IPS DF 6.9 (cell line): Measurements from ENCODE around the gene CFTR.
A peak's percentile ranks its signal among the peaks of the same experiment; 100 is the strongest.
"Not testable (repeated sequence)": the region's sequence is repeated elsewhere in the genome, so short reads cannot be mapped to it uniquely, and the experiment has no call there.

Source experiments
- DNase-seq: peaks from one replicate; pipeline ENCODE4 v3.0.0-alpha.2; 2013; ENCODE audit warnings: low read depth, low spot score
- H3K27ac ChIP-seq: one replicate; pipeline ENCODE4 v1.5.1; 2013; ENCODE audit warnings: low read length, control low read depth
- H3K27me3 ChIP-seq: 2 replicates; pipeline ENCODE4 v1.6.1; 2013; ENCODE audit warnings: mild to moderate bottlenecking, low read length; ENCODE audit not compliant: control insufficient read depth, insufficient read depth
- H3K36me3 ChIP-seq: 2 replicates; pipeline ENCODE4 v1.6.1; 2013; ENCODE audit warnings: low read length; ENCODE audit not compliant: control insufficient read depth, insufficient read depth
- H3K4me1 ChIP-seq: 2 replicates; pipeline ENCODE4 v1.6.1; 2013; ENCODE audit warnings: low read length; ENCODE audit not compliant: control insufficient read depth, insufficient read depth
- H3K4me3 ChIP-seq: 2 replicates; pipeline ENCODE4 v1.5.1; 2013; ENCODE audit warnings: mild to moderate bottlenecking, low read length
- H3K9me3 ChIP-seq: 2 replicates; pipeline ENCODE4 v1.6.1; 2013; ENCODE audit warnings: low read length, inconsistent platforms; ENCODE audit not compliant: control insufficient read depth, insufficient read depth
- WGBS: extraction: QIAGEN DNeasy Blood & Tissue Kit; methylation state at CpG from one replicate; pipeline ENCODE4 v1.1.7; 2013; ENCODE audit warnings: mixed read lengths, missing lambda C conversion rate; ENCODE audit not compliant: insufficient read length, insufficient coverage; 5-methylcytosine and 5-hydroxymethylcytosine counted together

Gene CFTR

GRCh38 chr7:117479225-117480054, at the start of gene CFTR:
Gene CFTR (plus strand): TSS chr7:117480025. CDS start chr7:117480095, 70 bp downstream.
- H3K4me3 ChIP-seq, result peak within 1 kb of the TSS; percentile 54; the same call in 1 of the 2 replicates

DNA sequence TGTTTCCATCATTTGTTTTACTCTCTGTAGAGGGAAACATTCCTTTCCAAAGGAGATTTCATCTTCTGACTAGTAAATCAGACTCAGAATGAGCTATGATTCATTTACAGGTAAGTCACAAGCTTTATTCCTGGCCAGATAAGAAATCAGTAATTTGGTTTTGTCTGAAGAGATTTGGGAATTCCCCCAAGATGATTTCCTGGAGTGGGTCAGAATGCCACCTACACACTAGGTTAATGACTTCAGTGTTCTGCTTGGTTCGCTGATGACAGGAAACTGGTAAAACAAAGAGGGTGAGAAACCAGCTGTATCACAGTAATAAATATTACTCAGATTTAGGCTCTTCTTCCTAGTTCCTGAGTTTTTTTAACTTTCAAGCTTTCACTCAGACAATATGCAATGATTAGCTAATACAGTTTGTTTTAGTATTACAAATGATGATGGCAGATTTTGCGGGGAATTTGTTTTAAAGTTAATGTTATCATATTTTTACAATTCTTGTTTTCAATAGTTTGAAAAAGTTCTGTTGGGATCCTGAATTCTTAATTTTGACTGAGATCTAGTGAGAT, 44.3 kb upstream of the CFTR start:
- Histone ChIP-seq H3K4me1 (no peaks in the 10 kb centered on the region), H3K4me3 (no peak overlapping the region), H3K27me3 (no peaks in the 10 kb centered on the region), H3K36me3 (no peaks in the 10 kb centered on the region), H3K27ac (no peak overlapping the region), H3K9me3 (no peaks in the 10 kb centered on the region)
- no peak for DNase-seq
- WGBS, result no CpG with 5 or more reads among the region's 2 CpGs

More at GRCh38 chr7:117479225-117480054, at the start of gene CFTR:
- H3K4me1 ChIP-seq, result no peaks in the 10 kb centered on the region
- no CpG with 5 or more reads among the region's 45 CpGs for WGBS
- H3K27me3 ChIP-seq, result peaks cover 1% of the 10 kb centered on the region; the same call in 1 of the 2 replicates
- no peaks in the 10 kb centered on the region for H3K36me3 ChIP-seq
- H3K9me3 ChIP-seq, result no peaks in the 10 kb centered on the region
- no peak for DNase-seq
- H3K27ac ChIP-seq, result no peak within 1 kb of the TSS

- WGBS, result no CpG with 5 or more reads among the region's 1 CpG
- Histone ChIP-seq H3K4me3 (no peak overlapping the region), H3K4me1 (no peaks in the 10 kb centered on the region), H3K9me3 (no peaks in the 10 kb centered on the region), H3K27me3 (no peaks in the 10 kb centered on the region; the same call in 1 of the 2 replicates), H3K36me3 (no peaks in the 10 kb centered on the region), H3K27ac (no peak overlapping the region)
- no peak for DNase-seq
Observed at GRCh38 chr7:117444646-117445045, 35.2 kb upstream of the CFTR start.

- no CpG with 5 or more reads among the region's 1 CpG for WGBS
- no peaks in the 10 kb centered on the region for H3K36me3 ChIP-seq
- H3K27ac ChIP-seq, result no peak overlapping the region
- H3K4me1 ChIP-seq, result no peaks in the 10 kb centered on the region
- no peak for DNase-seq
- H3K27me3 ChIP-seq, result no peaks in the 10 kb centered on the region; the same call in 1 of the 2 replicates
- H3K9me3 ChIP-seq, result no peaks in the 10 kb centered on the region
- no peak overlapping the region for H3K4me3 ChIP-seq
Observed at GRCh38 chr7:117445206-117445605, 34.6 kb upstream of the CFTR start.

DNA sequence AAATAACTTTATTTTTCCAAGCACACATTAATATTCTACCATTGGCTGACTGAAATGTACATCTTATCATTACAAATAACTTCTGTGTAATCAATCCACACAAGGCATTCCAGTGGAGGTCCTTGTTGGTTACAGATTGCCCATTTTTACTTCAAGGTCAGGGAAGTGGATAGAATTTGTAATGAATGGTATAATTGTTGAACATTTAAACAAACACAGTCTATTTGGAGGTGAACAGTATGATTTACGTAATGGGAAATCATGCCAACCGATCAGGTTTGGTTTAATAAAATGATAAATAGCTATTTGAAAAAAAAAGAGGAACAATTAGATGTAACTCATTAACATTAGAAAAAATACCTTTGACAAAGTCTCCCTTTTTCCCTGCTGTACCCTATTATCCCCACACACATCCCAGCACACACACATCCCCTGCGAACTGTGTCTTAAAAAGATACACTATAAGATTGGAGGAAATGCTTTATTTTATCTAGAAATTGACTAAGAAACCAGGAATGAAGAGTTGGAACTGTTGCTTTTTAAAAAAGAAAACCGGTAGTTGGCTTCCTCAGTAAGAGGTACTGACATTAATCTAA, 33.5 kb upstream of the CFTR start:
- no peak for DNase-seq
- H3K36me3 ChIP-seq, result no peaks in the 10 kb centered on the region
- WGBS, result no CpG with 5 or more reads among the region's 4 CpGs
- no peak overlapping the region for H3K4me3 ChIP-seq
- H3K27me3 ChIP-seq, result no peaks in the 10 kb centered on the region; the same call in 1 of the 2 replicates
- H3K9me3 ChIP-seq, result no peaks in the 10 kb centered on the region
- H3K27ac ChIP-seq, result no peak overlapping the region
- no peaks in the 10 kb centered on the region for H3K4me1 ChIP-seq

DNA sequence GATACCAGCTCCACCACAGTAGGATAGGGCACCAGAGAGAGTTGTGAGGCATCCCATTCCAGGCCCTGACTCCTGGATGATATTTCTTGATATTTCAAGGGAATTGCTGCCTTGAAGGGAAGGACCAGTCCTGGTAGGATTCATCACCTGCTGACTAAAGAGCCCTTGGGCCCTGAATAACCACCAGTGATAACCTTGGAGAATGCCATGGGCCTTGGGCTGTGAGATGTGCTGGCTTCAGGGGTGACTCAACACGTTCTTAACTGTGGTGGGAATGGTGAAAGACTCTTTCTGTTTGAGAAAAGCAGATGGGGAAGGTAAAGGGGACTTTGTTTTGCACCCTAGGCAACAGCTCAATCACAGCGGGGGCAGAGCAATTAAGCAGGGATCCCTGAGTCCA, 31.2 kb upstream of the CFTR start:
- no peaks in the 10 kb centered on the region for H3K9me3 ChIP-seq
- H3K27ac ChIP-seq, result no peak overlapping the region
- no peak overlapping the region for H3K4me3 ChIP-seq
- no peaks in the 10 kb centered on the region for H3K36me3 ChIP-seq
- WGBS, result no CpG with 5 or more reads among the region's 2 CpGs
- H3K27me3 ChIP-seq, result no peaks in the 10 kb centered on the region; the same call in 1 of the 2 replicates
- DNase-seq, result no peak
- H3K4me1 ChIP-seq, result no peaks in the 10 kb centered on the region

- no peak overlapping the region for H3K27ac ChIP-seq
- no peaks in the 10 kb centered on the region for H3K27me3 ChIP-seq
- H3K9me3 ChIP-seq, result no peaks in the 10 kb centered on the region
- WGBS, result no CpG with 5 or more reads among the region's 3 CpGs
- no peaks in the 10 kb centered on the region for H3K36me3 ChIP-seq
- DNase-seq, result no peak
- no peaks in the 10 kb centered on the region for H3K4me1 ChIP-seq
- H3K4me3 ChIP-seq, result no peak overlapping the region
Observed at GRCh38 chr7:117458977-117459583, 20.7 kb upstream of the CFTR start.

DNA sequence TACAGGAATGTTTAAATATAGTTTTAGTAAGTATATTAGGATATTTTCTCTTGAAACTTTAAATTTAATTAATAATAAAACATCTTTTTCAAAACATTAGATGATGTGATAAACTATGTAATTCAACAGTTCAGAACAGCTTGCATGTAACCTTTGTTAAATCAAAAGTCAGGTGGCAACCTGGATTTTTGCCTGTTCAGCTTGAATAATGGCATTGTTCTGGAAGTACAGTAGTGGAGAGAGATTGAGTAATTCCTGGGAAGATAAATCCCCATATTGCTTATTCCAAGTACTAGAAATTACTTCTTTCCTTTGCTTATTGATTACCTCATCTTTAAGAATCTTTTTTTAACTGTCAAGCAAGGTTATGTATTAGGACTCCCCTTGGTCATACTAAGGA, 20.1 kb upstream of the CFTR start:
- no peak for DNase-seq
- H3K4me1 ChIP-seq, result no peaks in the 10 kb centered on the region
- H3K27me3 ChIP-seq, result no peaks in the 10 kb centered on the region
- no peaks in the 10 kb centered on the region for H3K36me3 ChIP-seq
- H3K9me3 ChIP-seq, result no peaks in the 10 kb centered on the region
- no peak overlapping the region for H3K27ac ChIP-seq
- no peak overlapping the region for H3K4me3 ChIP-seq

- H3K9me3 ChIP-seq, H3K27me3 ChIP-seq, H3K4me3 ChIP-seq, H3K27ac ChIP-seq, DNase-seq, H3K36me3 ChIP-seq, H3K4me1 ChIP-seq: not testable (repeated sequence)
- no CpG with 5 or more reads among the region's 4 CpGs for WGBS
Observed at GRCh38 chr7:117460815-117461214, 19.0 kb upstream of the CFTR start.

- H3K4me1 ChIP-seq, result no peaks in the 10 kb centered on the region
- H3K36me3 ChIP-seq, result no peaks in the 10 kb centered on the region
- no peak overlapping the region for H3K4me3 ChIP-seq
- H3K9me3 ChIP-seq, result no peaks in the 10 kb centered on the region
- no peak overlapping the region for H3K27ac ChIP-seq
- WGBS, result no CpG with 5 or more reads among the region's 2 CpGs
- H3K27me3 ChIP-seq, result no peaks in the 10 kb centered on the region
- DNase-seq, result no peak
Observed at GRCh38 chr7:117468174-117468573, 11.7 kb upstream of the CFTR start.
